ENCODE measurements around the gene HTR5A.

Gene HTR5A

GRCh38 chr7:155038335-155038734 lies 31.8 kb upstream of the HTR5A start:
- H3K27me3 ChIP-seq (ENCODE audit: control insufficient read depth, insufficient read depth, low read length) = no peaks in the 10 kb centered on the region
- TF ChIP-seq CTCF (IDR thresholded peaks at IDR 0.05) = no peak
- no peaks in the 10 kb centered on the region for H3K9me3 ChIP-seq (ENCODE audit: control insufficient read depth, low read length)
- H3K9ac ChIP-seq = no peak overlapping the region
- no peak overlapping the region for H3K4me2 ChIP-seq (ENCODE audit: low read length)
- H3K4me1 ChIP-seq = no peaks in the 10 kb centered on the region
- H3K36me3 ChIP-seq (ENCODE audit: control insufficient read depth, insufficient read depth, low read length) = no peaks in the 10 kb centered on the region
- H3K27ac ChIP-seq = no peak overlapping the region
- H3K4me3 ChIP-seq (ENCODE audit: low read depth, low read length) = no peak overlapping the region
- H3K79me2 ChIP-seq = no peaks in the 10 kb centered on the region
- H2AFZ ChIP-seq = no peak overlapping the region

GRCh38 chr7:155043756-155044155 lies 26.4 kb upstream of the HTR5A start:
- H3K4me1 ChIP-seq = no peaks in the 10 kb centered on the region
- no peaks in the 10 kb centered on the region for H3K36me3 ChIP-seq (ENCODE audit: control insufficient read depth, insufficient read depth, low read length)
- no peak overlapping the region for H3K27ac ChIP-seq
- no peak overlapping the region for H3K9ac ChIP-seq
- H2AFZ ChIP-seq = no peak overlapping the region
- TF ChIP-seq CTCF (IDR thresholded peaks at IDR 0.05) = no peak
- H3K27me3 ChIP-seq (ENCODE audit: control insufficient read depth, insufficient read depth, low read length) = no peaks in the 10 kb centered on the region
- H3K4me3 ChIP-seq (ENCODE audit: low read depth, low read length) = no peak overlapping the region
- no peaks in the 10 kb centered on the region for H3K79me2 ChIP-seq
- no peak overlapping the region for H3K4me2 ChIP-seq (ENCODE audit: low read length)
- no peaks in the 10 kb centered on the region for H3K9me3 ChIP-seq (ENCODE audit: control insufficient read depth, low read length)

GRCh38 chr7:155048006-155048405 lies 22.1 kb upstream of the HTR5A start:
- no peaks in the 10 kb centered on the region for H3K36me3 ChIP-seq (ENCODE audit: control insufficient read depth, insufficient read depth, low read length)
- no peaks in the 10 kb centered on the region for H3K27me3 ChIP-seq (ENCODE audit: control insufficient read depth, insufficient read depth, low read length)
- H3K4me3 ChIP-seq (ENCODE audit: low read depth, low read length) = no peak overlapping the region
- H3K9me3 ChIP-seq (ENCODE audit: control insufficient read depth, low read length) = no peaks in the 10 kb centered on the region
- H3K27ac ChIP-seq = no peak overlapping the region
- no peak overlapping the region for H2AFZ ChIP-seq
- no peaks in the 10 kb centered on the region for H3K4me1 ChIP-seq
- no peaks in the 10 kb centered on the region for H3K79me2 ChIP-seq
- no peak for TF ChIP-seq CTCF (IDR thresholded peaks at IDR 0.05)
- no peak overlapping the region for H3K9ac ChIP-seq
- no peak overlapping the region for H3K4me2 ChIP-seq (ENCODE audit: low read length)

GRCh38 chr7:155051355-155051754 lies 18.8 kb upstream of the HTR5A start:
- Histone ChIP-seq H3K4me2 (ENCODE audit: low read length) (no peak overlapping the region), H3K36me3 (ENCODE audit: control insufficient read depth, insufficient read depth, low read length) (no peaks in the 10 kb centered on the region), H3K4me1 (no peaks in the 10 kb centered on the region), H3K4me3 (ENCODE audit: low read depth, low read length) (no peak overlapping the region), H3K9ac (no peak overlapping the region), H3K27ac (no peak overlapping the region), H3K79me2 (no peaks in the 10 kb centered on the region), H3K27me3 (ENCODE audit: control insufficient read depth, insufficient read depth, low read length) (no peaks in the 10 kb centered on the region), H3K9me3 (ENCODE audit: control insufficient read depth, low read length) (no peaks in the 10 kb centered on the region), H2AFZ (no peak overlapping the region)
- no peak for TF ChIP-seq CTCF (IDR thresholded peaks at IDR 0.05)

- Histone ChIP-seq H3K9me3 (ENCODE audit: control insufficient read depth, low read length) (no peaks in the 10 kb centered on the region), H3K27me3 (ENCODE audit: control insufficient read depth, insufficient read depth, low read length) (no peaks in the 10 kb centered on the region), H3K4me3 (ENCODE audit: low read depth, low read length) (no peak overlapping the region), H2AFZ (no peak overlapping the region), H3K79me2 (no peaks in the 10 kb centered on the region), H3K9ac (no peak overlapping the region), H3K4me2 (ENCODE audit: low read length) (no peak overlapping the region), H3K4me1 (no peaks in the 10 kb centered on the region), H3K27ac (no peak overlapping the region), H3K36me3 (ENCODE audit: control insufficient read depth, insufficient read depth, low read length) (no peaks in the 10 kb centered on the region)
- no peak for TF ChIP-seq CTCF (IDR thresholded peaks at IDR 0.05)
These were observed 17.1 kb upstream of the HTR5A start for GRCh38 chr7:155053002-155053401.
